ENCODE results near the gene PITPNM1.

- TF ChIP-seq CTCF (IDR thresholded peaks at IDR 0.05) (no peak), POLR2A (IDR thresholded peaks at IDR 0.05) (no peak)
Measured at GRCh38 chr11:67466962-67467771, 38.0 kb downstream of the PITPNM1 start.

Measured in thyroid gland (tissue), 4 donors.